NCI-H226 (cell line): ENCODE data around the gene MRM2.

Experiments
- DNase-seq: peaks from one replicate; pipeline ENCODE4 v3.0.0-alpha.2; 2015

Gene MRM2

DNA sequence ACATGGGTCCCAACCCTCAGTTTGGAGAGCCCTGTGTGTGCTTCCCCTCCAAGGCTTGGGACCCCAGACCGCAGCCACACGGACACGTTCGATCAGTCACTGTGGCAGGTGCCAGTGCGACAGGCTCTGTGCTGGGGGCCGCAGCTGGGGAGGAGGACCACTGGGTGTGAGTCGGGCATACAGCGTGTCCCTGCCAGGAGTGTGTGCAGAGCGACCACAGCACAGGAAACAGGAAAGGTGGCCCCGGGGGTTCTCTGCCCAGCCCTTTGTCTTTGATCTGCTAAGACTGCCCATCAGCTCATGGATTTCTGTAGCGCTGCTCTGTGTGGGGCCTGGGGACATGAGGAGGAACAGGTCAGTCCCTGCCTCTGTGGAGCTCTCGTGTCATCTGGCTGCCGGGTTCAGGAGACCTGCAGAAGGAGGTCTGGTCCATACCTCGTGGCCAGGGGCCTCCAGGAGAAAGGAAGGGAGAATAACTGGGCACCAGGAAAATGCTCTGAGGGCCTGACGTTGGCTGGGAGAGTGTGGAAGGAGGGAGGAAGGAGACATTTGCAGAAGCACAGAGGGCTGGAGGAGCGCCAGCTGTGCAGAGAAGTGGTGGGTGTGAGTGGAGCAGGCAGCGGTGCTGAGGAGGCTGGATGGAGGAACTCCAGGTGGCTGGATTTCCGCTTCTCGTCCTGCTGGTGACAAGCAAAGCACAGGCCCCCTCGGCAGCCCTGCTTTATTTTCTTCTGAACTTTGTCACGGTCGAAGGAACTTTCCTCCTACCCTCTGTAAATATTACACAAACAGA lies 4.1 kb upstream of the MRM2 start:
- no peak for DNase-seq

DNA sequence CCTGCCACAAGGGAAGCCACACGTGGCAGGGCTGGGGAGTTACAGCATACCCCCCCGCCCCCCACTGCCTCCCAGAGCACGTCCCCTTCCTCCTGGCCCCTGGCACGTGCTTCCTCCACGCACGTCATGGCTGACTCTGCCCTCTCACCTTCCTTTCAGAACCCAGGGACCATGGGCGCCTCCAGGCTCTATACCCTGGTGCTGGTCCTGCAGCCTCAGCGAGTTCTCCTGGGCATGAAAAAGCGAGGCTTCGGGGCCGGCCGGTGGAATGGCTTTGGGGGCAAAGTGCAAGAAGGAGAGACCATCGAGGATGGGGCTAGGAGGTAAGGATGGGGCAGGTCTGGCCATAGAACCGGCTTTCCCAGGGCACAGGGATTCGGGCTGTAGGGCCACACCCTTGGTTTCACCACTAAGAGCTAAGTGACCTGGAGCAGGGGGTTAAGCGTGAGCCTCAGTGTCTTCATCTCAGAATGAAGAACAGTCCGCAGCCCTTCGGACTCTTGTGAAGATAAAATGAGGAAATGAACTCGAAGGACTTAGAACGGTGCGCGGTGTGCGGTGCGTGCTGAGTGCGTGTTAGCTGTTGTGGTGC lies 2.5 kb upstream of the MRM2 start:
- no peak for DNase-seq

DNA sequence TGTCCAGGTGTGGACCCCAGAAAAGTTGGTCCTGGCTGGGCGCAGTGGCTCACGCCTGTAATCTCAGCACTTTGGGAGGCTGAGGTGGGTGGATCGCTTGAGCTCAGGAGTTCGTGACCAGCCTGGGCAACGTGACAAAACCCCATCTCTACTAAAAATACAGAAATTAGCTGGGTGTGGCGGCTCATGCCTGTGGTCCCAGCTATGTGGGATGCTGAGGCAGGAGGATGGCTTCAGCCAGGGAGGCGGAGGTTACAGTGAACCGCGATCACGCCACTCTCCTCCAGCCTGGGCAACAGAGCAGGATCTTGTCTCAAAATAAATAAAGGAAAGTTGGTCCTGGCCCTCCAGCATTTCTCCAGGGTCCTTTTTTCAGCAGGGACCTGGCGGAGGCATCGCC lies 1.5 kb upstream of the MRM2 start:
- DNase-seq = no peak

DNA sequence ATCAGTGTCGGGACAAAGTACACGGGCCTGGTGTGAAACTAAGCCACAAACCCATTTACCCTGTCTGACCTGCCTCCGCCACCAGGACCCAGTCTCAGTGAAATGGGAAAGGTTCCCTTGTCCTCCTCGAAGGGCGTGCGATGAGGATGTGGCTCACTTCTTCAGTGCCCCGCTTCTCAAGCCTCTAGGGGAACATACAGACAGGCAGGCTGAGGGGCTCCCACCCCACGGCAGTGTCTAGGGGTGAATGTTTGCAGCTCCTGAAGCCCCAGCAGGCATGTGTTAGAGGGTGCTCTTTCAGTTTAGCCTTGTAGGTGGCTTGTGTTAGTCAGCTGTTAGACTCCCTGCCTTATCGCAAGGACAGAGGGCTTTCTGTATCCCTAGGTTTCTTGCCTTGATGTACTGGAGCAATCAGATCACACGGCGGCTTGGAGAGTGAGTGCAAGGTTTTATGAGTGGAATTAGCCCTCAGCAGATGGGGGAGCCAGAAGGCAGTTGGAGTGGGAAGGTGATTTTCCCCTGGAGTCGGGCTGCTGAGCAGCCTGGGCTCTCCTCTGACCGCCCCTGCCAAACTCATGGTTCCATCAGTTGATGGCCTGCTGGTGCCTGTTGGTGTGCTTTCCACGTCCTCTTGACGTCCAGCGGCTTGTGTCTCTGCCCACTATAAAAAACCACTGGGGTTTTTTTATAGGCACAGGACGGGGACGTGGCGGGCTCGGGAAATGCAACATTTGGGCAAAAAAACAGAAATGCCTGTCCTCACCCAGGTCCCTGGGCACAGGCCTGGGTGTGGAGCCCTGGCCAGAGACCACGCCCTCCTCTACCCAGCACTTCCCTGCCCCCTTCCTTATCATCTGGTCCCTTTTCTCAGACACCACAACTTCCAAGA lies 780 bp upstream of the MRM2 start:
- peak; percentile 35 for DNase-seq

DNA sequence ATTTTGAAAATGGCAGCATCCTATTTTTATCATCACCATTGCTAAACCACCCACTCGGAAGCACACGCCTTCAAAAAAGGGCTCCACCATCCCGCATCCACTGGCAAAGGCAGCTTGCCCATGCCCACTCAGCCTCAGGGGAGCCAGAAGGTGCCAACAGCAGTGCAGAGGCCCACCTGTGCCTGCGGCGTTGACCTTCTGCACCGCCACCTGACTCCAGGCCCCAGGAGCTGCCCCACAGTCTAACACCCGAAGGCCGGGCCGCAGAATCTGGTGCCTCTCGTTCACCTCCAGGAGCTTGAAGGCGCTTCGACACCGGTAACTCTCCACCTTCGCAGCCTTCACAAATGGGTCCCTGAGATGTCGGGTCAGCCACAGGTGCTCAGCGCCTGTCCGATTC lies 2.8 kb downstream of the MRM2 start:
- DNase-seq = no peak

DNA sequence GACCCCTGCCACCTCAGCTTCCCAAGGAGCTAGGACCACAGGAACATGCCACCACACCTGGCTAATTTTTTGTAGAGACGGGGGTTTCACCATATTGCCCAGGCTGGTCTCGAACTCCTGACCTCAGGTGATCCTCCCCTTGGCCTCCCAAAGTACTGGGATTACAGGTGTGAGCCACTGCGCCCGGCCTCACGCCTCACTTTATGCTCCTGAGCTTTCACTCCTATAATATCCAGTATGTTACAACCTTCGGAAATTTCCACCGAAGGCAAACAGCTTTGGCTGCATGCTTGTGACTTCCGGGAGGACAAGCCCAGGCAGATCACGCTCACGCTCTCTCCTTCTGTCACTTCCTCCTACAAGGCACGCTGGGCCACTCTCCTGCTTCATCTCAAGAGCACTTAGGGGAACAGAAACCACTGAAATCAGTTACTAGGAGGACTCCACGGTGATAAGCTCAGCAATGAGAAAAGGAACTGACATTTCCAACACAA lies 4.8 kb downstream of the MRM2 start:
- no peak for DNase-seq

DNA sequence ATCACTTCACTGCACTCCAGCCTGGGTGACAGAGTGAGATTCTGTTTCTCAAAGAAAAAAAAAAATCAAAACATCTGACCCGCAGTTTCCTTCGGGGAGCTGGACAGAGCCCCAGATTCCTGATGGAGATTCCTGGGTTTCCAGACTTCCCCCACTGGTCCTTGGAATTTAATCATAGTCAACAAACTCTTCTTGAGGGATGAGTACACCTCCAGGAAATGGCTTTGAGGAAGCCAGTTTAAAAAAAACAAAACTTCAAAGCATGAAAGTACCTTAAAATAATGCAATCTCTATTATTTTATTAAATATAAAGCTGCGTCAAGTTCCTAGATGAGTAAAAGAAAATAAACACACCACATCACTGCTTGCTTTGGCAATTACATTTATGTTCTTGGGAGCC lies 8.1 kb downstream of the MRM2 start:
- DNase-seq = no peak

DNA sequence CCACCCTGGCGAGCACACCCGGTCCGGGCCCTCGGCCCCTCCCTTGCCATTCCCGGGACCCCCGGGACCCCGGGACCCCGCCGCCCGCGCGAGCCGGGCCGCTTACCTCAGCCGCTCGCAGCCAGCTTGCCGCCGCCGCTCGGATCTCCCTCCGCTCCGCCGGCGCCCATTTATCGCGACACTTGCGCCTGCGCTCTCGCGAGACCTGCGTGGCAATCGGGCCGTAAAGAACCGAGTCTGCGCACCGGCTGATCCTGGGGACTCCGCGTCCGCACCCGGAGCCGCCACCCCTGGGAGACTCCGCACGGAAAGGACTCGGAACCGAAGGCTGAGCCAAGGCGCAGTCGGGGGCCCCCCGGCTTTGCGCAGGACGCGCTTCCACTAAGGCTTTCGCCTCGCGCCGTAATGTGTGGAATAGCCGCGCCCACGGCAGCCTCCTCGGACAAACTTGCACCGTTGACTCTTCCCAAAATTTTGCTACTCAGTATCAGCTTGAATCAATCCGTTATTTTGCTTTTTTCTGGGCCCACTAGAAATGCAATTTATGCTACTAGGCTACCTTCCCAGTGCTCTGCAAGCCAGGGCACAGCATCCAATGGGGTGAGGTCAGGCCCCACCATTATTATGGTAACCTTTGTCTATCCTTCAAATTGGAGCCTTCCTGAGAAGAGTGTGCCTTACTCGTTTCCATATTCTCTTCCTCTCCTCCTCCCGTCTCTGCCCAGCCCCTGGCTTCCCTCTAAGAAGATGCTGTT lies 9.1 kb downstream of the MRM2 start, which contains the start of gene MAD1L1:
TSS of gene MAD1L1 (minus strand) at position 180 of the 755 bp plus-strand sequence. CDS start 2,812 bp downstream, outside the sequence.
- peak; percentile 97 for DNase-seq

DNA sequence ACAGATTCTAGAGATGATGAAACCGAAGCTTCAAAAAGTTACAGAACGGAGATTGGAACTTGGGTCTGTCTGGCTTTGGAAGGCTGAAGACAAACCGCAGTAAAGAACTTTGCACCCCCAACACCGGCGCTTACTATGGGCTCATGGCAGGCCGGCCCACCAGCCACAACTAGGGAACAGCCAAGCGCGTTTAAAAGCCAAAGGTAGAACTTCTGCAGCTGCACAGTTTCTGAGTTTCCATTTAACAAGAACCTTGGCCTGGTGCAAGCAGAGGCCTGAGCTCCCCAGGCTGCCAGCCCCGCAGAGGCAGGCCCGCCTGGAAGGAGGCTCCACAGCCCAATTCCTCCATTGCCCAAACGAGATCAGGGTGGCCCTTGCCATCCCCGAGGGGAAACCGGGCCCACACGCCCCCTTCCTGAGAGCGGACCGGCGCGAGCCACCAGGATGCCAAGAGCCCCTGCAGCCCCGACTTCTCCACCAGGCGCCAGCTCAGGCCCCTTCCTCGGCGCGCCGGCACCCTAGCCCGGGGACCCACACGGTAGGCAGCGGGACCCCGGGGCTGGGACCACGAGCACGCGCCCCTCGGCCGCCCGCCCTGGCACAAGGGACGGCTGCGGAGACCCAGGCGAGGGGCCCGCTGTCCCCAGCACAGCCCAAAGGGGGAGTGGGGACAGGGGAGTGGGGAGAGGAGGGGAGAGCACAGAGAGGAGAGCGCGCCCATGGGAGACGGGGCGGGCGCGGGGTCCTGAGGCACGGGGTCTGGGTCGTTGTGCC lies 9.8 kb downstream of the MRM2 start:
- no peak for DNase-seq

DNA sequence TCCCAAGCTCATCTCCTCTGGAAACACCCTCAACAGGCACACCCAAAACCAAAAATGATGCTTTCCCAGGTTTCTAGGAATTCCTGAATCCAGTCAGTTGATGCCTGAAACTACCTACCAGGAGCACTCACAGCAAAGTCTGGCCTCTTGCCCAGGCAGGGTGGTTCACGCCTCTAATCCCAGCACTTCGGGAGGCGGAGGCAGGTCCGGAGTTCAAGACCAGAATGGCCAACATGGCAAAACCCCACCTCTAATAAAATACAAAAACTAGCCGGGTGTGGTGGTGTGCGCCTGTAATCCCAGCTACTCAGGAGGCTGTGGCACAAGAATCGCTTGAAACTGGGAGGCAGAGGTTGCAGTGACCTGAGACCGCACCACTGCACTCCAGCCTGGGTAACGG lies 11.1 kb downstream of the MRM2 start:
- no peak for DNase-seq

DNA sequence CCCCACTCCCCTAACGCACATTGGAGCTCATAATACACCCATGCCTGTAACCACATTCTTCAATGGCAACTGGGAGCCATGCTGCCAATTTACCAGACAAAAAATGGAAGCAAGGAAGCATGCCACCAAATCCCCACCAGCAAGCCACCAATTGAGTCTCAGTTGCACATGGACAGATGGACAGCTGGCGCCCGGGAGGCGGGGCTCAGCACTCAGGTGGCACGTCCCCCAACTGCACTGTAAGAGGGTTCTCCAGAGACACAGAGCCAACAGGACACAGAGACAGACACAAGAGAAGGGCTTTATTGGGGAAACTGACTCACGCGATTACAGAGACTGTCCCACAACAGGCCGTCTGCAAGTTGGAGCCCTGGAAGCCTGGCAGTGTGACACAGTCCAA lies 11.8 kb downstream of the MRM2 start:
- DNase-seq = no peak

DNA sequence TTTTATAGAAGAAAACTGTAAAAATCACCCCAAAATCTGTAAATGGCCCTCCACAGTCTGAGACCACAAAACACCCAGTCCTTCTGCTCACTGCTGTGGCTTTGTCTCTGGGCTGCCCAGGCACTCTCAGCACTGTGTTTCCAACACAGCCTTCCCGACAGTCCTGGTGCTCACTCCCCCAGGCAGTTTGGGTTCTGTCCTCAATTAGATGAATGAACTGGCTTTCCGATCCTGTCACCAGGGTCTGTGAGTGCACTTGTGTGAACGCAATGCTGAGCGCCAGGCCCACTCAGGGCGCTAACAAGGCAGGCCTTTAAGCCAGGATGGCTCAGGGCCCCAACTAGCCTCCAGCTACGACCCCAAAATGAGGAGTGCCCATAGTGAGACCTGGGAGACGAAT lies 12.5 kb downstream of the MRM2 start:
- no peak for DNase-seq

DNA sequence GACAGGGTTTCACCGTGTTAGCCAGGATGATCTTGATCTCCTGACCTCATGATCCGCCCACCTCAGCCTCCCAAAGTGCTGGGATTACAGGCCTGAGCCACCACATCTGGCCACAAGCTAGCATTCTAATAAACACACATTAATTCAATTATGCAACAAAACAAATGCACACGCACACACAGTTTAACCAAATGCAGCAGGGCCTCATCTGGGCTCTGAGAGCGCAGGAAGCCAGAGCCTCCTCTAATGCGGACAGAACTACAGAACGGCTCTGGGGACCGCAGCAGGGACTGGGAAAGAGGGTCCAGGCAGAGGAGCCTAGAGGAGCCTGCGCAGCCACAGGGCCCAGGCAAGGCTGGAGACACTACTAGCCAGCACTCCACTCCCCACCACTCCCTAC lies 13.1 kb downstream of the MRM2 start:
- no peak for DNase-seq

DNA sequence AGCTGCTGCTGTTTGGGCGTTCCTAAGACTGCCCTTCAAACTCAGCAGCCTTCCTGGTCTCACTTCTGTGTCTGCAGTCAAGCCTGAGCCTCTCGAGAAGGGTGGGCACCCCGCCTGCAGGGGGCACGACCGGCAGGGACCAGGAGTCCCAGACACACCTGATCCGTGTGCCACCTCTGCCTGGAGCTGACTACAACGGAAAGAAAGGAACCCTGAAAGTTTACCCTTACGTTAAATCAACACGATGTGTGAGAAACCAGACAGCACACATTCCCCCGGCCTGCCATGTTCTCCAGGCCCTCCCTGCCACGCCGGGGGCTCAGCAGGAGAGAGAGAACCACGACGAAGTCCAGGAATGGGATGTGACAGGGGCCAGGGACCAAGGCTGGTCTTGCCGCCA lies 14.3 kb downstream of the MRM2 start:
- no peak for DNase-seq

DNA sequence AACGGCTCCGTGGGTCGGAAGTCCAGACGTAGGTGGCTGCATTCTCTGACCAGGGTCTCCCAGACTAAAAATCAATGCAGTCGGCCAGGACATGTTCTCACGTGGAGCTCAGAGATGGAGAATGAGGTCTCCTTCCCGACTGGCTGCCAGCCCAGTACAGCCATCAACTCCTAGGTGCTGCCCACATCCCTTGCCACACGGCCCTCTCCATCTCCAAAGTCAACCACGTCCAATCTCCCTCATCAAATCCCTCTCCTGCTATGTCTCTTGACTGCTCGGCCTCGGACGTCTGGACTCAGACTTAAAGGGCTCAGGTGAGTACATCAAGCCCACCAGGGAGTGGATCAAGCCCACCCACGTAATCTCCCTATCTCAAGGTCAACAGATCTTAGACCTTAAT lies 16.2 kb downstream of the MRM2 start:
- no peak for DNase-seq

DNA sequence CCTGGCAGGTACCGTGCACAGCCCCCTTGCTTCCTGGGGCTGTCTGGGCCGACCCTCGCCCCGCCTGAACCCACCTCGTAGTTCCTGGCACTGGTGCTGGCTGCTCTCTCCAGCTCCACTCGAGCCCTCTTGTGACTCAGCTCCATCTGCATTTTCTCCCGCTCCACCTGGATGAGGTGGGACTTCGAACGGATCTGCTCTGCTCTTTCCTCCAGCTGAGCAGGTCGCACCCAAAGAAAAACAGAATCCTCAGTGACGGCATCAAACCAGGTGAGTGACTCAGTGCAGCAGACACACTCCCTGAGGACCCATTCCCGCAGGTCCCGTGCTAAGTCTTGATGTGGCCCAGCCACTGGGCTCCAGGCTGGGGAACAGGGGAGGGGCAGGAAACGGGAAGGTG lies 16.7 kb downstream of the MRM2 start:
- no peak for DNase-seq

DNA sequence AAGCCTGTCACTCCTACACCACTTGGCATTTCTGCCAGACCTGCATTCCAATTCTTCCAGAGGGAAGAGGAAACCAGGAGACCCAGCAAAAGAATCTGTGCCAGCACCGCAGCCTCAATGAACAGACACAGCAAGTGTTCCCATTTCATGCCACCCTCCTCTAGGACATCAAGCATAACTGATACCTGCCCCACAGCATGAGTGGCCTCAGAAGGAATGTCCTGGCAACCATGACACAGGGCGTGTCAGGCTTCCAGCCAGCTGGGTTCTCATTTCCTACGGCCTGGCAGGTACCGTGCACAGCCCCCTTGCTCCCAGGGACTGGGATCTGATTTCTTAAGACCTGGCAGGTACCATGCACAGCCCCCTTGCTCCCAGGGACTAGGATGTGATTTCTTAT lies 17.1 kb downstream of the MRM2 start:
- DNase-seq = no peak

DNA sequence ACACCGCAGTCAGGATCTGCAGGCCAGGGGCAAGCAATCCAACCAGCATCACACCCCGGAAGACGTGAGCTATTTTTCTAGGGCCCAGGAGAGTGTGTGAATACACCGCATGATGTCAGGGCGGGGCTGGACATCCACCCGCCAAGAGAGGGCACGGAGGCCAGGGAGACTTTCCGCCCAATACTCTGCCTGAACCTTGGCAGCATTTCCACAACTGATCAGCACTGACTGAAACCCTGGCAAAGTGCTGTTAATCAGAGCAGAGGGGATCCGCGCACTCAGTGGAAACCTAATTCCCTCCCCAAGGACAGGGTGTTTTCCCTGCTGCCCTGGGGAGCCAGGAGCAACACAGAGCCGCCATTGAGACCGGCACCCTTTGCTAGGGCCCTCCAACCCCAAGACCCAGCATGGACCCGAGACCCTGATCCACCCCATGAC lies 17.5 kb downstream of the MRM2 start:
- DNase-seq = no peak

DNA sequence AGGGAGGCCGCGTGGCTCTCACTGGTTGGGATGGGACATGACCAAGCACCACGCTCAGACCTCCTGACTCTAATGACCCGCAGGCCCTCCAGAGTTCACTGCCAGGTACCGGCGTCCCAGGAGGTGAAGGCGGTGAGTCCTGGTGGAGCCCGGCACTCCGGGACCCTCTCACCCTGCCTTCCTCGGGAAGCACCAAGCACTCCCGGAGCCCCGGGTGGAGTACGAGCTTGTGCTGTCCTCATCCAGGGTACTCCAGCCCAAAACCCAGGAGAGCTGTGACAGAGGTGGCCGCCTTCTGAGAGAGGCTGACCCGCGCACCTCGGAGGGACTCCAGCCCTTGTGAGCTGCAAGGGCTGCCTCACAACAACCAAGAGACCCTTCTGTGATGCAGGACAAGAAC lies 18.7 kb downstream of the MRM2 start:
- DNase-seq = no peak

DNA sequence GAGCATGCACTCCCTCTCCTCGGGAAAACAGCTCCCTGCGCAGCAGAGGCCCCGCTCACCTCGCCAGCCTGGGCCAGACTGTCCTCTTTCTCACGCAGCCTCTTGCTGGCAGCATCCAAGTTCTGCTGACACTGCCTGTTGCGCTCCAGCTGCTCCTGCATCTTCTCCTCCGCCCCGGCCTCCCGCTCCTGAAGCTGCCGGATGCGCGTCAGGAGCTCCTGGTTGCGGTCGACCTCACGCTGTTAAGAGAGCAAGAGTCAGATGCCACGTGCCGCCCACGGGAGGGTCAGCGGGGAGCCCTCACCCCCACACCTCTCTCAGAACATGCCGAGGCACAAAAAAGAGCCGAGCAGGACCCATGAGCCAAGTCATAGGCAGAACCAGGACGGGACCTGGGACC lies 19.5 kb downstream of the MRM2 start:
- no peak for DNase-seq

DNA sequence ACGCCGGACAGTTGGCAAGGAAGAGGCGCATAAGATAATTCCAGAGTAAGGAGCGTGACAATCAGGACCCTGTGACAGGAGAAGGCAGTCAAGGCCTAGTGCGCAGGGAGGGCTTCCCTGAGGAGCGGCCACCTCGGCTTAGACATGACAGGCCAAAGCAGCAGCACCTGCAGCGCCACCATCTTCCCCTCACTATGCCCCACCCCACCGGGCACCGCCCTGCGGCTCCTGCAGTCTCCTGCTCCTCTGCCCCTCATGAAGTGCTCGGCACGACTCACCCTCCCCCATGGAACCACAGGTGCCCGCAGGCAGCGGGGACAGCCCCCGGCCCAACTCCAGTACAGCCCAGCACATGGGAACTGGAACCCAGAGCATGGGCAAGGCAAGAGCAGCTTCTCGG lies 21.1 kb downstream of the MRM2 start:
- no peak for DNase-seq

DNA sequence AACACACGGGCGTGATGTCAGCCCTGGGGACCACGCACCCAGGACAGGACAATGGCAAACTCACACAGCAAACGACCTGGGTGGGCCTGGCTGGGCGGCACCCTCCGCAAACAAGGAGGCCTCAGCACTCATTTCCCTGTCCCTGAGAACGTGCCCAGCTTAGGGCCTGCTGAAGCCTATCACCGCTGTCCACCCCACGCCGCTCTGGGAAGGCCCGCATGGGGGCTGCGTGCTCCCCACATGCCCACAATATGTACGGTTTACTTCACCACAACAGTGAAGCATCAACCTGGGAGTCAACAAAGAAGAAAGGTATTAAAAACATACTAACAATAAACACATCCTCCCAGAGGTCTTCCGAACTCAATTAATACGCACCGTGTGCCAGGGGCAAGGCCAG lies 21.5 kb downstream of the MRM2 start:
- no peak for DNase-seq
